HEK293 (cell line): ENCODE results near the gene KIR3DL1.

Source experiments
- CTCF ChIA-PET: fragments of 350-600 bp; formaldehyde crosslinking; extraction: SDS; loops from one replicate; lab custom pipeline; 2021; ENCODE audit warnings: antibody characterized with exemption; lab: Yijun Ruan, JAX
- POLR2A ChIA-PET: fragments of 300-600 bp; formaldehyde crosslinking; extraction: SDS; loops from one replicate; lab custom pipeline; 2020; ENCODE audit warnings: antibody characterized with exemption, inconsistent platforms; lab: Yijun Ruan, JAX
- H3K27ac ChIP-seq: fragments of 200-500 bp; sonication (Bioruptor generic); 2 replicates; pipeline ENCODE4 v1.5.1; 2014; ENCODE audit warnings: low read depth, low read length, control low read depth, inconsistent platforms; ENCODE audit errors: extremely low read depth
- H3K36me3 ChIP-seq, 2 experiments: fragments of 200-500 bp in 1 of 2; sonication (Bioruptor generic) in 1 of 2; 1 replicate in 1 of 2; 2 replicates in 1 of 2; pipeline ENCODE4 v1.5.1; 2014 to 2017; ENCODE audit warnings: inconsistent platforms in 2 of 2, low read length in 2 of 2; ENCODE audit not compliant: control insufficient read depth in 2 of 2, insufficient read depth in 1 of 2
- H3K4me1 ChIP-seq: fragments of 200-500 bp; sonication (Bioruptor generic); 2 replicates; pipeline ENCODE4 v1.5.1; 2014; ENCODE audit warnings: mild to moderate bottlenecking, low read length, inconsistent platforms; ENCODE audit not compliant: control insufficient read depth, insufficient read depth
- H3K4me3 ChIP-seq: 2 replicates; pipeline ENCODE4 v1.5.1; 2011; ENCODE audit warnings: low read depth, mild to moderate bottlenecking, control low read depth, low read length, moderate library complexity
- H3K9me3 ChIP-seq: fragments of 200-500 bp; sonication (Bioruptor generic); 2 replicates; pipeline ENCODE4 v1.5.1; 2014; ENCODE audit warnings: low read depth, low read length, inconsistent platforms; ENCODE audit not compliant: control insufficient read depth, insufficient read depth
- GLI2 ChIP-seq: fragments of 450-650 bp; formaldehyde crosslinking; IDR thresholded peaks from 2 replicates; pipeline ENCODE4; 2017; ENCODE audit warnings: missing biosample characterization, missing genetic modification characterization, low read depth, borderline replicate concordance
- HOXC10 ChIP-seq: sonication (generic); formaldehyde crosslinking; IDR thresholded peaks from 2 replicates; pipeline ENCODE4 v1.8.1; 2023; ENCODE audit warnings: mild to moderate bottlenecking, missing genetic modification reagents
- REST ChIP-seq: fragments of 450-650 bp; formaldehyde crosslinking; IDR thresholded peaks from 2 replicates; pipeline ENCODE4 v1.5.1; 2016; ENCODE audit warnings: missing biosample characterization, missing genetic modification characterization
- YY1 ChIP-seq: fragments of 450-650 bp; formaldehyde crosslinking; IDR thresholded peaks from 2 replicates; pipeline ENCODE4 v1.5.1; 2018; ENCODE audit warnings: missing biosample characterization, missing genetic modification characterization
- ZNF114 ChIP-seq: fragments of 450-650 bp; formaldehyde crosslinking; IDR thresholded peaks from 2 replicates; pipeline ENCODE4 v1.5.0; 2017; ENCODE audit warnings: missing biosample characterization, missing genetic modification characterization
- ZNF146 ChIP-seq: fragments of 450-650 bp; formaldehyde crosslinking; IDR thresholded peaks from 2 replicates; pipeline ENCODE4 v1.5.1; 2016; ENCODE audit warnings: missing biosample characterization, missing genetic modification characterization
- ZNF362 ChIP-seq: fragments of 450-650 bp; formaldehyde crosslinking; IDR thresholded peaks from 2 replicates; pipeline ENCODE4 v1.5.1; 2016; ENCODE audit warnings: missing biosample characterization, missing genetic modification characterization
- ZNF394 ChIP-seq: fragments of 450-650 bp; formaldehyde crosslinking; IDR thresholded peaks from 2 replicates; pipeline ENCODE4 v1.5.1; 2016; ENCODE audit warnings: missing biosample characterization, missing genetic modification characterization, mild to moderate bottlenecking, moderate library complexity, borderline replicate concordance
- ZNF433 ChIP-seq: fragments of 450-650 bp; formaldehyde crosslinking; IDR thresholded peaks from 2 replicates; pipeline ENCODE4 v1.5.1; 2016; ENCODE audit warnings: missing biosample characterization, missing genetic modification characterization, low read depth
- ZNF473 ChIP-seq: fragments of 450-650 bp; formaldehyde crosslinking; IDR thresholded peaks from 2 replicates; pipeline ENCODE4 v1.5.1; 2017; ENCODE audit warnings: missing biosample characterization, missing genetic modification characterization
- ZNF510 ChIP-seq: fragments of 450-650 bp; formaldehyde crosslinking; IDR thresholded peaks from 2 replicates; pipeline ENCODE4 v1.5.1; 2018; ENCODE audit warnings: mild to moderate bottlenecking, missing genetic modification characterization, missing biosample characterization; ENCODE audit not compliant: insufficient replicate concordance
- ZNF518A ChIP-seq: fragments of 450-650 bp; formaldehyde crosslinking; conservative IDR thresholded peaks from 2 replicates; pipeline ENCODE4 v1.5.1; 2016; ENCODE audit warnings: low read depth, missing biosample characterization, missing genetic modification characterization
- ZNF571 ChIP-seq: fragments of 450-650 bp; formaldehyde crosslinking; IDR thresholded peaks from 2 replicates; pipeline ENCODE4 v1.5.0; 2017; ENCODE audit warnings: missing biosample characterization, missing genetic modification characterization
- ZNF654 ChIP-seq: fragments of 450-650 bp; formaldehyde crosslinking; IDR thresholded peaks from 2 replicates; pipeline ENCODE4 v1.5.1; 2016; ENCODE audit warnings: low read depth, missing biosample characterization, missing genetic modification characterization
- ZNF692 ChIP-seq: fragments of 450-650 bp; formaldehyde crosslinking; IDR thresholded peaks from 2 replicates; pipeline ENCODE4 v1.5.1; 2016; ENCODE audit warnings: missing biosample characterization, missing genetic modification characterization
- ZNF704 ChIP-seq: fragments of 450-650 bp; formaldehyde crosslinking; IDR thresholded peaks from 2 replicates; pipeline ENCODE4 v1.5.1; 2016; ENCODE audit warnings: missing biosample characterization, missing genetic modification characterization
- ZNF707 ChIP-seq: fragments of 450-650 bp; formaldehyde crosslinking; IDR thresholded peaks from 2 replicates; pipeline ENCODE4 v1.5.1; 2016; ENCODE audit warnings: missing biosample characterization, missing genetic modification characterization
- ZNF76 ChIP-seq: fragments of 450-650 bp; formaldehyde crosslinking; IDR thresholded peaks from 2 replicates; pipeline ENCODE4; 2016; ENCODE audit warnings: low read depth, missing biosample characterization, missing genetic modification characterization, borderline replicate concordance

KIR3DL1 gene

GRCh38 chr19:54795758-54796157 lies 20.5 kb upstream of the KIR3DL1 start:
- CTCF ChIA-PET = no interaction called here
- TF ChIP-seq ZNF692 (tag by site-specific recombination) = no peak
- TF ChIP-seq ZNF76 (tag by site-specific recombination) = no peak
- no peak for TF ChIP-seq ZNF510 (tag by site-specific recombination)
- TF ChIP-seq ZNF704 (tag by site-specific recombination) = no peak
- TF ChIP-seq ZNF571 (tag by site-specific recombination) = no peak
- no peak for TF ChIP-seq YY1 (tag by site-specific recombination)
- TF ChIP-seq HOXC10 (CRISPR knock-in tag) = no peak
- TF ChIP-seq ZNF433 (tag by site-specific recombination) = no peak
- TF ChIP-seq ZNF146 (tag by site-specific recombination) = no peak
- no peak for TF ChIP-seq GLI2 (tag by site-specific recombination)
- TF ChIP-seq REST = no peak
- no peak for TF ChIP-seq ZNF394 (tag by site-specific recombination)
- TF ChIP-seq ZNF362 (tag by site-specific recombination) = no peak
- no peak for TF ChIP-seq ZNF114 (tag by site-specific recombination)
- no peak for TF ChIP-seq ZNF473 (tag by site-specific recombination)
- TF ChIP-seq ZNF654 (tag by site-specific recombination) = no peak
- no peak for TF ChIP-seq ZNF518A
- no peak for TF ChIP-seq ZNF707
- H3K4me1 ChIP-seq = no peaks in the 10 kb centered on the region
- no peaks in the 10 kb centered on the region for H3K9me3 ChIP-seq
- POLR2A ChIA-PET = no interaction called here
- H3K4me3 ChIP-seq = no peak overlapping the region
- H3K27ac ChIP-seq = no peak overlapping the region
- no peaks in the 10 kb centered on the region for H3K36me3 ChIP-seq
